Smooth muscle cell (in vitro differentiated cells): ENCODE data around the gene CUBN. TPM values are rescaled to one million over a fixed set of nuclear protein-coding genes. Genes with fewer than 3 reads are reported as not detected.
A peak's percentile ranks its signal among the peaks of the same experiment; 100 is the strongest.

Source experiments
- DNase-seq: peaks from one replicate; lab custom pipeline; 2025; ENCODE audit not compliant: unreplicated experiment; lab: John Stamatoyannopoulos, UW
- H2AFZ ChIP-seq: fragments of 200-600 bp; sonication (generic); 2 replicates; pipeline ENCODE4 v1.6.0; 2016; ENCODE audit warnings: antibody characterized with exemption, low read depth, mild to moderate bottlenecking
- H3F3A ChIP-seq: fragments of 200-600 bp; sonication (generic); 2 replicates; pipeline ENCODE4 v1.6.0; 2017; ENCODE audit warnings: antibody characterized with exemption, low read depth
- H3K27ac ChIP-seq: fragments of 200-600 bp; sonication (generic); 2 replicates; pipeline ENCODE4 v1.5.1; 2016; ENCODE audit warnings: low read depth, mild to moderate bottlenecking
- H3K27me3 ChIP-seq: fragments of 200-600 bp; sonication (generic); 2 replicates; pipeline ENCODE4 v1.6.1; 2016; ENCODE audit warnings: low read depth, mild to moderate bottlenecking
- H3K36me3 ChIP-seq: fragments of 200-600 bp; sonication (generic); 2 replicates; pipeline ENCODE4 v1.5.1; 2016; ENCODE audit warnings: low read depth
- H3K4me1 ChIP-seq: fragments of 200-600 bp; sonication (generic); 2 replicates; pipeline ENCODE4 v1.5.1; 2016; ENCODE audit warnings: low read depth
- H3K4me2 ChIP-seq: fragments of 200-600 bp; sonication (generic); 2 replicates; pipeline ENCODE4 v1.6.0; 2016; ENCODE audit warnings: mild to moderate bottlenecking
- H3K4me3 ChIP-seq: fragments of 200-600 bp; sonication (generic); 2 replicates; pipeline ENCODE4 v1.5.1; 2016; ENCODE audit warnings: mild to moderate bottlenecking
- H3K79me2 ChIP-seq: fragments of 200-600 bp; sonication (generic); 2 replicates; pipeline ENCODE4 v1.6.0; 2016; ENCODE audit warnings: low read depth, mild to moderate bottlenecking
- H3K9ac ChIP-seq: fragments of 200-600 bp; sonication (generic); 2 replicates; pipeline ENCODE4 v1.6.0; 2016; ENCODE audit warnings: low read depth
- H3K9me3 ChIP-seq: fragments of 200-600 bp; sonication (generic); replicated peaks from 2 replicates; pipeline ENCODE4 v1.5.1; 2016; ENCODE audit warnings: low read depth
- H4K20me1 ChIP-seq: fragments of 200-600 bp; sonication (generic); 2 replicates; pipeline ENCODE4 v1.6.0; 2016; ENCODE audit warnings: low read depth
- CTCF ChIP-seq: fragments of 200-600 bp; sonication (generic); IDR thresholded peaks from 2 replicates; pipeline ENCODE4 v1.5.1; 2017; ENCODE audit warnings: borderline replicate concordance, mild to moderate bottlenecking, antibody characterized with exemption; ENCODE audit not compliant: insufficient read depth, poor library complexity, severe bottlenecking
- WGBS: methylation state at CpG from one replicate; pipeline ENCODE4 v1.1.7; 2016; ENCODE audit warnings: low lambda C conversion rate; 5-methylcytosine and 5-hydroxymethylcytosine counted together
- polyA plus RNA-seq: library from polyadenylated mRNA; unstranded; fragments of >200 nt; fragmentation: Nextera tagmentation; extraction: Ambion mirVana; gene quantifications from 2 replicates; pipeline ENCODE4 v1.2.1, GENCODE V29; 2016
- total RNA-seq: library from RNA; depleted of rRNA; stranded (reverse); fragments of >200 nt; gene quantifications from 2 replicates; pipeline ENCODE4 v1.2.3, GENCODE V29; 2014

Gene CUBN
- total and polyA plus RNA-seq, 2 experiments from 2014 or later, result 0.62 to 4.7 TPM

GRCh38 chr10:16975188-16975587 lies 154.4 kb downstream of the CUBN start:
- H3K27me3 ChIP-seq, result no peaks in the 10 kb centered on the region
- no peak overlapping the region for H3K9ac ChIP-seq
- peak overlapping the region; percentile 20 for H3K4me2 ChIP-seq
- WGBS, result 60% methylated on average over 3 of the region's 3 CpGs
- H3K27ac ChIP-seq, result peak overlapping the region; percentile 80
- H3K9me3 ChIP-seq, result no peaks in the 10 kb centered on the region
- H3K36me3 ChIP-seq, result no peaks in the 10 kb centered on the region
- peaks cover 3% of the 10 kb centered on the region for H3K4me1 ChIP-seq
- DNase-seq, result no peak
- no peak overlapping the region for H3K4me3 ChIP-seq
- H4K20me1 ChIP-seq, result no peaks in the 10 kb centered on the region
- H2AFZ ChIP-seq, result peak overlapping the region; percentile 55
- no peaks in the 10 kb centered on the region for H3F3A ChIP-seq
- TF ChIP-seq CTCF, result no peak
- H3K79me2 ChIP-seq, result no peaks in the 10 kb centered on the region

- H3K9ac ChIP-seq, result peak overlapping the region; percentile 71
- no peaks in the 10 kb centered on the region for H3K36me3 ChIP-seq
- H3K27me3 ChIP-seq, result no peaks in the 10 kb centered on the region
- no peaks in the 10 kb centered on the region for H3K79me2 ChIP-seq
- H3K27ac ChIP-seq, result peak overlapping the region; percentile 87
- 17% methylated on average over 8 of the region's 8 CpGs for WGBS
- DNase-seq, result no peak
- peaks cover 26% of the 10 kb centered on the region for H3K4me1 ChIP-seq
- H3F3A ChIP-seq, result peaks cover 16% of the 10 kb centered on the region
- no peaks in the 10 kb centered on the region for H3K9me3 ChIP-seq
- no peak for TF ChIP-seq CTCF
- no peaks in the 10 kb centered on the region for H4K20me1 ChIP-seq
- no peak overlapping the region for H3K4me3 ChIP-seq
- H2AFZ ChIP-seq, result no peak overlapping the region
- H3K4me2 ChIP-seq, result peak overlapping the region; percentile 70
Measured at GRCh38 chr10:16968416-16969041, 161.1 kb downstream of the CUBN start.

GRCh38 chr10:16967866-16968415 lies 161.7 kb downstream of the CUBN start:
- Histone ChIP-seq H3K4me2 (peak overlapping the region; percentile 70), H3K9me3 (no peaks in the 10 kb centered on the region), H4K20me1 (no peaks in the 10 kb centered on the region), H3K27me3 (no peaks in the 10 kb centered on the region), H3K36me3 (no peaks in the 10 kb centered on the region), H3K9ac (peak overlapping the region; percentile 71), H3F3A (peaks cover 16% of the 10 kb centered on the region), H3K4me1 (peaks cover 26% of the 10 kb centered on the region), H3K27ac (peak overlapping the region; percentile 87), H3K4me3 (no peak overlapping the region), H3K79me2 (no peaks in the 10 kb centered on the region), H2AFZ (no peak overlapping the region)
- 78% methylated on average over 3 of the region's 3 CpGs for WGBS
- TF ChIP-seq CTCF, result no peak
- DNase-seq, result no peak
